Nephron (organoid): ENCODE data around the gene MED13L.

Source experiments
- H3K27ac Mint-ChIP-seq, 3 experiments: 2 replicates each; pipeline ENCODE4 v1.8.0; 2020; ENCODE audit warnings: mixed read lengths in 3 of 3, mild to moderate bottlenecking in 2 of 3, moderate library complexity in 1 of 3
- H3K27me3 Mint-ChIP-seq: 2 replicates; pipeline ENCODE4 v1.8.0; 2021; ENCODE audit warnings: low read depth, mild to moderate bottlenecking, moderate library complexity, mixed read lengths
- H3K36me3 Mint-ChIP-seq: 2 replicates; pipeline ENCODE4 v1.8.0; 2020; ENCODE audit warnings: low read depth, mixed read lengths
- H3K4me1 Mint-ChIP-seq: 2 replicates; pipeline ENCODE4 v1.8.0; 2020; ENCODE audit warnings: mixed read lengths
- H3K4me3 Mint-ChIP-seq, 3 experiments: 2 replicates each; pipeline ENCODE4 v1.8.0; 2020; ENCODE audit warnings: mild to moderate bottlenecking in 3 of 3, mixed read lengths in 3 of 3, moderate library complexity in 2 of 3
- H3K9me3 Mint-ChIP-seq: 2 replicates; pipeline ENCODE4 v1.8.0; 2020; ENCODE audit warnings: mixed read lengths
- TF ChIP-seq, protein P1 (sequence below), 3 experiments: fragments of 200-600 bp; sonication (generic); IDR thresholded peaks; one replicate each; pipeline ENCODE4 v1.5.0; 2021; ENCODE audit warnings: antibody characterized with exemption in 3 of 3; ENCODE audit not compliant: unreplicated experiment in 3 of 3

The MED13L gene

DNA sequence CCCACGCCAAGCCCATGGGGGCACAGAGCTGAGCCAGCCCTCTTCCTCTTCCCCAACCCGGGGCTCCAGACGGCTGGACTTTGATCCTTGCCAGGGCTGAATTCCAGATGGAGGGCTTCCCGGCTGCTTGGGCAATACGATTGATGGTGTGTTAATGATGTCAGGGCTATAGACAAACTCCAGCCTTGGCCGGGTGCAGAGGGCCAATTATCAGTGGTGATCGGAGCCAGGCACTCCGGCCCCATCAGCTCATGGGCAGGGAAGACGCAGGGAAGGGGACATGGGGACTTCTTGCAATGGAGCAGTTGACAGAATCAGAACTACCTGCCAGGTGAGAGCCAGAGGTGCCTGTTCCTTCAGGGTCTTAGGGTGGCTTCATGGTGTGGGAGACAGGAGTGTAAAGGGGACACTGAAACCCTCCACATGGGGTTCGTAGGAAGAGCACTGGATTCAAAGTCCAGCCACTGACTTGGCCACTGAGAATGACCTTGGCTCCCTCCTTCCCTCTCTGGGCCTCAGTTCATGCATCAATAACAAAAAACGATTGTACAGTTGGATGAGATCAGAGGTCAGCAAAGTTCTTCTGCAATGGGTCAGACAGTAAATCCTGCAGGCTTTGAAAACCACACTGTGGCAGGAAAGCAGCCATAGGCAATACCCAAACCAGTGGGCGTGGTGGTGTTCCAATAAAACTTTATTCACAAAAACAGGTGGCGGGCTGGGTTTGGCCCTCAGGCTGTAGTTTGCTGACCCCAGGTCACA, 333.7 kb downstream of the MED13L start:
- Mint-ChIP-seq H3K9me3 (peaks cover 11% of the 10 kb centered on the region), H3K27ac (no peak overlapping the region), H3K4me3 (no peak overlapping the region), H3K4me1 (no peaks in the 10 kb centered on the region), H3K36me3 (peaks cover 13% of the 10 kb centered on the region), H3K27me3 (no peaks in the 10 kb centered on the region)
- TF ChIP-seq, protein P1, sequence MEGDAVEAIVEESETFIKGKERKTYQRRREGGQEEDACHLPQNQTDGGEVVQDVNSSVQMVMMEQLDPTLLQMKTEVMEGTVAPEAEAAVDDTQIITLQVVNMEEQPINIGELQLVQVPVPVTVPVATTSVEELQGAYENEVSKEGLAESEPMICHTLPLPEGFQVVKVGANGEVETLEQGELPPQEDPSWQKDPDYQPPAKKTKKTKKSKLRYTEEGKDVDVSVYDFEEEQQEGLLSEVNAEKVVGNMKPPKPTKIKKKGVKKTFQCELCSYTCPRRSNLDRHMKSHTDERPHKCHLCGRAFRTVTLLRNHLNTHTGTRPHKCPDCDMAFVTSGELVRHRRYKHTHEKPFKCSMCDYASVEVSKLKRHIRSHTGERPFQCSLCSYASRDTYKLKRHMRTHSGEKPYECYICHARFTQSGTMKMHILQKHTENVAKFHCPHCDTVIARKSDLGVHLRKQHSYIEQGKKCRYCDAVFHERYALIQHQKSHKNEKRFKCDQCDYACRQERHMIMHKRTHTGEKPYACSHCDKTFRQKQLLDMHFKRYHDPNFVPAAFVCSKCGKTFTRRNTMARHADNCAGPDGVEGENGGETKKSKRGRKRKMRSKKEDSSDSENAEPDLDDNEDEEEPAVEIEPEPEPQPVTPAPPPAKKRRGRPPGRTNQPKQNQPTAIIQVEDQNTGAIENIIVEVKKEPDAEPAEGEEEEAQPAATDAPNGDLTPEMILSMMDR (IDR thresholded peaks at IDR 0.05; ENCODE audit: unreplicated experiment in 3 of 3), result no peak

DNA sequence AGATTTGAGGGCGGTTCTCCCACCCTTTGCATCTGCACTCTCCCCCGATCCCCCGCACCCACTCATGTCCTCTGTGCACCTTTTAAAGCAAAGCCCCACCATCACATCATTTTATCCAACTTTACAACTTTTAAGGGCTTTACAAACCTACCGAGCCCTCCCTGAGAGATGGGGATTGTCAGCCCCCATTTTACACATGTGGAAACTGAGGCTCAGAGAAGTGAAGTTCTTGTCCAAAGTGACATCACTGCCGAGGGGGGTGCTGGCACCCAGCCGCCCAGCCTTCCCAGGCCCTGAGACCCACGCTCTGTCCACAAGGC, 334.2 kb downstream of the MED13L start:
- peaks cover 15% of the 10 kb centered on the region for H3K9me3 Mint-ChIP-seq
- H3K27ac Mint-ChIP-seq, result no peak overlapping the region
- no peak overlapping the region for H3K4me3 Mint-ChIP-seq
- no peaks in the 10 kb centered on the region for H3K4me1 Mint-ChIP-seq
- TF ChIP-seq, protein P1 (IDR thresholded peaks at IDR 0.05; ENCODE audit: unreplicated experiment in 3 of 3), result no peak
- no peaks in the 10 kb centered on the region for H3K27me3 Mint-ChIP-seq
- peaks cover 9% of the 10 kb centered on the region for H3K36me3 Mint-ChIP-seq

DNA sequence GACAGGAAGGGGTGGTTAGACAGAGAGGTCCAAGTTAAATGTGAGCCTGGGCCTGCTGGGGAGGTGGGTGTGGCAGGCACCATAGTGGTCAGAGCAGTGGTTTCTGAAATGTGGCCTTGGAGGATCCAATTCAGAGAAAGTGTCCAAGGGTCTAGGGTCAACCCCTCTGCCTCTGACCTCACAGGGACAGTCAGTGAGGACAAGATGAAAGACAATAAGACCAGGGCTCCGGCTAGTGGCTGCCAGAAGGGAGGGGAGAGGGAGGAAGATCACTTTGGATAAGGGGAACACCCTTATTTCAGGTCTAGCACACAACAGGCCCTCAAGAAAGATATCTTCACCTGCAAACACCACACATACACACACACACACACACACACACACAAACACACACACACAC, 335.1 kb downstream of the MED13L start:
- Mint-ChIP-seq H3K36me3 (peaks cover 8% of the 10 kb centered on the region), H3K27me3 (no peaks in the 10 kb centered on the region), H3K4me3 (no peak overlapping the region), H3K27ac (no peak overlapping the region), H3K4me1 (no peaks in the 10 kb centered on the region), H3K9me3 (peaks cover 17% of the 10 kb centered on the region)
- TF ChIP-seq, protein P1 (IDR thresholded peaks at IDR 0.05; ENCODE audit: unreplicated experiment in 3 of 3), result no peak

DNA sequence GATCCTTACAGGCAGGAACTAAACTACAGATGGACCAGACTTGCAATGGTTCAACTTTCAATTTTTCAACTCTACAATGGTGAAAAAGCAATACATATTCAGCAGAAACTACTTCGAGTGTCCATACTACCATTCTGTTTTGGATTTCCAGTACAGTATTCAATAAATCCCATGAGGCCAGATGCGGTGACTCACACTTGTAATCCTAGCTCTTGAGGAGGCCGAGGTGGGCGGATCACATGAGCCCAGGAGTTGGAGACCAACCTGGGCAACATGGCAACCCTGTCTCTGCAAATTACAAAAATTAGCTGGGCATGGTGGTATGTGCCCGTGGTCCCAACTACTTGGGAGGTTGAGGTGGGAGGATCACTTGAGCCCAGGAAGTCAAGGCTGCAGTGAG, 336.1 kb downstream of the MED13L start:
- H3K4me3 Mint-ChIP-seq, result no peak overlapping the region
- H3K9me3 Mint-ChIP-seq, result peaks cover 23% of the 10 kb centered on the region
- H3K27me3 Mint-ChIP-seq, result no peaks in the 10 kb centered on the region
- H3K4me1 Mint-ChIP-seq, result no peaks in the 10 kb centered on the region
- no peak overlapping the region for H3K27ac Mint-ChIP-seq
- H3K36me3 Mint-ChIP-seq, result peaks cover 8% of the 10 kb centered on the region
- TF ChIP-seq, protein P1 (IDR thresholded peaks at IDR 0.05; ENCODE audit: unreplicated experiment in 3 of 3), result no peak

DNA sequence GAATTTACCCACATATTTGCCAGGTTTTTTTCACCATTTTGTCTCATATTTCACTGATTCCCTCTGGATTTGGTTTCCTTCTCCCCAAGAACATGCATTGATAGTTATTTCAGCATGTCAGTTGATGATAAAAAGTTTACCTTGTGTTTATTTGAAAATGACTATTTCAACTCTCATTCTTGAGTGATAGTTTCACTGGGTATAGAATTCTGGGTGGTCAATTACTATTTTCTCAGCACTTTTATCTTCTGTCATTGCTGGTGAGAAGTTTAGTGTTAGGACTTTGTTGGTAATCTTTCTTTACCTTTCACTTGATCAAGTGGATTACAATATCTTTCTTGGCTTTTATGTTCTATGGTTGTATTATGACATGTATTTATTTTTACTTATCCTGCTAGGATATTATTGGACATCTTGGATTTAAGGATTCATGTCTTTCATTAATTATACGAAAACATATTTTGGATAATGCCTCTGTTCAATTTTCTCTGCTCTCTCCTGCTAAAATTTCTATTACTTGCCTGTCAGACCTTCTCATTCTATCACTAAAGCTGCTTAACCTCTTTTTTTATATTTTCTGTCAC, 338.6 kb downstream of the MED13L start:
- H3K9me3 Mint-ChIP-seq, result peaks cover 24% of the 10 kb centered on the region
- peaks cover 8% of the 10 kb centered on the region for H3K36me3 Mint-ChIP-seq
- TF ChIP-seq, protein P1 (IDR thresholded peaks at IDR 0.05; ENCODE audit: unreplicated experiment in 3 of 3), result no peak
- no peak overlapping the region for H3K27ac Mint-ChIP-seq
- no peaks in the 10 kb centered on the region for H3K4me1 Mint-ChIP-seq
- H3K4me3 Mint-ChIP-seq, result no peak overlapping the region
- H3K27me3 Mint-ChIP-seq, result no peaks in the 10 kb centered on the region
